Measurements from ENCODE around the gene IGFBP6. TPM values are rescaled to one million over a fixed set of nuclear protein-coding genes. Genes with fewer than 3 reads are reported as not detected.
"Not testable (repeated sequence)": the region's sequence is repeated elsewhere in the genome, so short reads cannot be mapped to it uniquely, and the experiment has no call there.

IGFBP6 gene
- polyA plus RNA-seq, 1 donor: 49.2 TPM

GRCh38 chr12:53070877-53071492, 26.5 kb upstream of the IGFBP6 start:
- DNase-seq: no peak

GRCh38 chr12:53071591-53072551, 25.6 kb upstream of the IGFBP6 start:
- peak; percentile 94 for DNase-seq

- DNase-seq: peak; percentile 62
Measured at GRCh38 chr12:53073881-53074280, 23.6 kb upstream of the IGFBP6 start.

- peak; percentile 32 for DNase-seq
Measured at GRCh38 chr12:53074283-53074998, 23.0 kb upstream of the IGFBP6 start.

GRCh38 chr12:53074999-53075370, 22.5 kb upstream of the IGFBP6 start:
- no peak for DNase-seq

GRCh38 chr12:53076461-53076860, 21.0 kb upstream of the IGFBP6 start:
- no peak for DNase-seq

- DNase-seq: no peak
Measured at GRCh38 chr12:53077030-53077429, 20.4 kb upstream of the IGFBP6 start.

- DNase-seq: no peak
Measured at GRCh38 chr12:53078425-53079225, 18.8 kb upstream of the IGFBP6 start.

- DNase-seq: peak; percentile 96
Measured at GRCh38 chr12:53079226-53080117, 18.0 kb upstream of the IGFBP6 start, which contains the start of gene SPRYD3. Gene SPRYD3 (minus strand): TSS chr12:53079390. CDS start chr12:53079333, 57 bp downstream.

GRCh38 chr12:53082637-53083175, 14.8 kb upstream of the IGFBP6 start:
- DNase-seq: no peak

- DNase-seq: no peak
Measured at GRCh38 chr12:53086361-53086760, 11.1 kb upstream of the IGFBP6 start.

GRCh38 chr12:53090105-53090504, 7.4 kb upstream of the IGFBP6 start:
- no peak for DNase-seq

- no peak for DNase-seq
Measured at GRCh38 chr12:53090554-53090953, 6.9 kb upstream of the IGFBP6 start.

- no peak for DNase-seq
Measured at GRCh38 chr12:53091756-53092155, 5.7 kb upstream of the IGFBP6 start.

- DNase-seq: no peak
Measured at GRCh38 chr12:53093777-53094393, 3.6 kb upstream of the IGFBP6 start.

- DNase-seq: no peak
Measured at GRCh38 chr12:53094394-53094787, 3.1 kb upstream of the IGFBP6 start.

GRCh38 chr12:53094796-53095595, 2.5 kb upstream of the IGFBP6 start:
- not testable (repeated sequence) for DNase-seq

- DNase-seq: not testable (repeated sequence)
Measured at GRCh38 chr12:53095596-53095895, 1.9 kb upstream of the IGFBP6 start.

- DNase-seq: peak; percentile 81
Measured at GRCh38 chr12:53096089-53096741, 1.3 kb upstream of the IGFBP6 start.
